Middle frontal gyrus (tissue), 1 donor: Measurements from ENCODE around the gene EPN3.

Experiments
- DNase-seq: peaks from one replicate; pipeline ENCODE4 v3.0.0-alpha.2; 2015; ENCODE audit warnings: low spot score; ENCODE audit errors: extremely low spot score

EPN3 gene

GRCh38 chr17:50547736-50548083 is 15.2 kb downstream of the EPN3 start:
- no peak for DNase-seq

GRCh38 chr17:50548831-50549230 is 16.3 kb downstream of the EPN3 start:
- DNase-seq: no peak

GRCh38 chr17:50549256-50549941 is 16.9 kb downstream of the EPN3 start:
- DNase-seq: no peak

DNA sequence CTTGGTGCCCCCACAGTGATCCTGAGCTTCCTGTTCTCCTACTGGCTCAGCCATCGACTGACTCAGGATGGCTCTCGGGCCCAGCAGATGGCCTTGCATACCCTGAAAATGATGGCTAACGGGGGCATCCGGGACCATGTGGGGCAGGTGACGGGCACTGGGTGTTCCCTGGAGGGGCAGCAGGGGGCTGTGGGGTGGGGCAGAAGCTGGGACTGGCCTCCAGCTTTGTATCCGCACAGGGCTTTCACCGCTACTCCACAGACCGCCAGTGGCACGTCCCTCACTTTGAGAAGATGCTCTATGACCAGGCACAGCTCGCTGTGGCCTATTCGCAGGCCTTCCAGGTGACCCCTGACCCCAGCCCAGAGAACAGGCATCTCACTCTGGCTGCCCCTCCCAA is 17.4 kb downstream of the EPN3 start:
- no peak for DNase-seq

GRCh38 chr17:50550661-50551432 is 18.3 kb downstream of the EPN3 start:
- peak; percentile 62 for DNase-seq

- DNase-seq: no peak
Observed at GRCh38 chr17:50551433-50551815, 18.9 kb downstream of the EPN3 start.

- DNase-seq: no peak
Observed at GRCh38 chr17:50551884-50552283, 19.3 kb downstream of the EPN3 start.

GRCh38 chr17:50554201-50554600 is 21.7 kb downstream of the EPN3 start:
- no peak for DNase-seq

GRCh38 chr17:50556803-50557202 is 24.3 kb downstream of the EPN3 start:
- no peak for DNase-seq

DNA sequence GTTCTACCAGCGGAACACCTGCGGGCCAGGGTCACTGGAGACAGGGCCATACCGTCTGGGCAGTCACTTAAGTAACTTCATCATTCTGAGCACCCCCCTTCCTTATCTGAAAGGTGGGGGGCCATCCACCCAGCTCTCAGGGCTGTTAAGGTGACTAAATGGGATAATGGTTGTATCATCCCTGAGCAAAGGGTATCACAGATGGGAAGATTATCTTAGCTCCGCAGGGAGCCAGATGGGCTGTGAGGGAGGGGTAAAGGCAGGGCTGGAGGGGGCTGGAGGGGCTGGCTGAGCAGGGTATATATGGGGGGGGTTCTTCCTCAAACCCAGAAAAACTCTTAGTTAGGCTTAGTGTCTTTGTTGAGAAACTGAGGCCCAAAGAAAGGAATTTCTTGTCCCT is 25.1 kb downstream of the EPN3 start:
- DNase-seq: no peak

DNA sequence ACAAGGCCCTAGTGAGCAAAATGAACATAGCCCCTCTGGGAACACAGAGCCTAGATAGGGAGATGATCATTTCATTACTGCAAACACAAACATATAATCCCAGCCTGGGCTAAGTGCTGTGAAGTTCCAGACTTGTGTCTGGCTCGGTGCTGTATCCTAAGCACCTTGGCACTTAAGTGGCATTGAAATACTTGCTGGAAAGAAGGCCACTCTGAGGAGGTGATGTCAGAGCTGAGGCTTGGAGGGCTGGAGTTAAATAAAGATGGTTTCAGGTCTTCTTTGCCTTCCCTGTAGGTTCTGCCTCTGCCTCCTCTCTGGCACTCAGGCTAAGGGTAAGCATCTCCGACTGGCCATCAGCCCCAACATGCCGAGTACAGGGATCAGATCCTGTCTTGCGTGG is 25.6 kb downstream of the EPN3 start:
- no peak for DNase-seq

- DNase-seq: no peak
Observed at GRCh38 chr17:50558581-50558940, 26.0 kb downstream of the EPN3 start.

- DNase-seq: no peak
Observed at GRCh38 chr17:50558941-50559614, 26.5 kb downstream of the EPN3 start.

DNA sequence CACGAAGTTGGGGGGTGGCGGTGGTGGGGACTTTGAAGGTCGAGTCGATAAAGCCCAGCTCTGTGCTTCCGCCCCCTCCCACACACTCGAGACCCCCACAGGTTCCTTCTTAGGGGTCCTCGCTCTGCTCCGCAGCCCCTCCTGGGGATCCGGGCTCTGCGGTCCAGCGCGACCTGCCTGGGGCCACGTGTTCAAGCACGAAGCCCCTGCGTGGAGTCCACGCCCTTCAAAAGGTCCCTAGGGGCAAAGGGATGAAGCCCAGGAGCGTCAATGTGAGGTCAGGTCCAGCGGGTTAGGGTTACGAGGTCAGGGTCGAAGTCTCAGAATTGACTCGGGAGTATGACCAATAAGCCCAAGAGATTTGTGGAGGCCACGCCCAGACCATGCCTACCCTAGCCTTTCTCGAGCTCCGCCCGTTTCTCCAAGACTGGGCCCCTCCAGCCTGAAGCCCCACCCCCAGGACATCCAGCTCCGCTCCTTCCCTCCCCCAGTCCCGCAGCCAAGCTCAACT is 27.2 kb downstream of the EPN3 start:
- no peak for DNase-seq

DNA sequence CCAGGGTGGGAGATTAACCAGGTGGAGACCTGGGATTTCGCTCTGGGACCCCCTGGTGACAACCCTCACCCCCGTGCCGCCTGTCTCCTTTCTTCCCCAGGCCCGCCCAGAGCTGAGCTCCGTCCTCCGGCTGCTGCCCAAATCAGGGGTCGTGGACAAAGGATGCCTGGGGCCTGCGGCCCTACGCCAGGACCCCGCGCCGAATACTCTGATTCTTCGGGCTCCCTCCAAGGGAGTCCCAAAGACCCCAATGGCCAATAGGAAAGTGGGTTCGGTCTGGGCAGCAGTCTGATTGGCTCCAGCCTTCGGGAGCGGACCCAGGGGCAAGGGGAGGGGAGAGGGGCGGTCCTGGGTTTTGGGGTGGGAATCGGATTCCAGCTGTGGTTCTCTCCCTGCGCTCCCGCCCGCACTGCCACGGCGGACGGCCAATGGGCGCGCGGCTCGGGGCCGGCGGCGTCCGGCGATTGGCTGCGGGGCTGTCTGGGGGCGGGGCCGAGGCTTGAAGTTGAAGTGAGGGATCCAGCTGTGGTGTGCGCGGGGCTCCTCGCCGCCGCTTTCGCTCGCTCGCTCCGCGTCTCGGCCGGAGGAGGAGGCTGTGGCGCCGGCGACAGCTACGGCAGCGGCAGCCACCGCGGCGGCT is 27.8 kb downstream of the EPN3 start, which contains the start of gene CACNA1G:
Gene CACNA1G, plus strand, starts transcription at position 531 of the 640 bp plus-strand sequence. CDS start 745 bp downstream, outside the sequence.
- DNase-seq: peak; percentile 55

- no peak for DNase-seq
Observed at GRCh38 chr17:50560931-50561745, 28.6 kb downstream of the EPN3 start.

- no peak for DNase-seq
Observed at GRCh38 chr17:50561746-50562141, 29.2 kb downstream of the EPN3 start.

DNA sequence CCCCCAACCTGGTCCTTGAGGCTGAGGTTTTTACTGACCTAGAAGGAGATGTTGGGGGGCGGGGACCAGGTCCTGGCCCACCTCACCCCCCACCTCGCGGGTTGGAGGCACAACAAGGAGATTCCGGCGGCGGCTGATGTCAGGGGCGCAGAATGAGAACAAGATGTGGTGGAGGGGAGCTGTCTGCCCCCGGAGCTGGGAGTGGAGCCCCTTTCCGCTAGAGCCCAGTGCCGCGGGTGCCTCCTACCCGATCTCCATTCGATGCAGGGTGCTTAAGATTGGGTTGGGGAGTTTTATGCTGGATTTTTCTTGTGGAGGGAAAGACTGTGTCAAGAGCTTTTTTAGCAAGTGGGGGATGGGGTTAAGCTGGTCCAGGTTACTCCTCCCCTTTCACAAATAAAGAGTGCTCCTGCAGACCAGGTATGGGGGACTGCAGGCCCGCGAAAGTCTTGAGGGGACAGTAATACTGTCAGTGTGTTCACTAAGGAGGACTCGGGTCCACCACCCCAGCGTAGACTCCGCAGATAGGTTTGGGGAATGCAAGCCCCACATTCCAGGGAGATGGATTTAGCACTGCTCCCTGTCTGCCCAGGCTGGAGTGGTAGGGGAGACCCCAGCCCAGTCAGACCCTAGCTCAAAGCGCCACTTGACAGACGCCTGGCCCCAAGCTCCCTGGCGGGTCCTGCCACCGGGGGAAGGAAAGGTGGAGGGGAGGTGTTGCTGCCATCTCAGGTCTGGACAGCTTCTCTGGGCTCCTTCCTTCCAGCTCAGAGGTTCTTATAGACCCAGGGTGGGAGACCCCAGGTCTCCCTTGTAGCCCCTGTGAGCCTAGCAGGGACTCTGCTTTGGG is 29.9 kb downstream of the EPN3 start:
- DNase-seq: no peak

GRCh38 chr17:50563092-50563511 is 30.6 kb downstream of the EPN3 start:
- DNase-seq: no peak

DNA sequence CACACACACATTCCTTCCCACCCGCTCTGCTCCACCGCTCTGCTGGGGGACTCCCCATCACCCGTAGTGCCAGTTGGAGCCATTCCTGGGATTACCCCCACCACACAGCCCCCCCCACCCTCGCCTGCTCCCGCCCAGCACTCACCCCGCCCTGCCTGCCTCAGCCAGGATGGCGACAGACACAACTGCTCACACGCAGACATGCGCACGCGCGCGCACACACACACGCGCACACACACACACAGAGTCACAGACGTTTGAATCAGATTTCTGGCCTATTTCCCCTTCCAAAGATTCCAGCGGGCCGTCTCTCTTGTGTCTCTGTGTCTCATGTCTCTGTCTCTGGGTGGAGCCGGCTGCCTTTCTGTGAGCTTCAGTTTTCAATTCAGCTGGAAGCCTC is 32.4 kb downstream of the EPN3 start:
- DNase-seq: no peak
